ENCODE results near the gene PITX1. TPM values are rescaled to one million over a fixed set of nuclear protein-coding genes. Genes with fewer than 3 reads are reported as not detected.
"Not testable (repeated sequence)": the region's sequence is repeated elsewhere in the genome, so short reads cannot be mapped to it uniquely, and the experiment has no call there.

Gene PITX1
- total RNA-seq, 2 experiments from 2014 or later = 0.18 TPM

- no peaks in the 10 kb centered on the region for H3K4me1 Mint-ChIP-seq
- H3K27ac Mint-ChIP-seq = no peak overlapping the region
- intact Hi-C loops (cut with DNase I, micrococcal nuclease) = no loop called here
- H3K36me3 Mint-ChIP-seq (ENCODE audit: low read depth) = no peaks in the 10 kb centered on the region
- no peak for ATAC-seq
- H3K4me3 Mint-ChIP-seq = no peak overlapping the region
- no peaks in the 10 kb centered on the region for H3K27me3 Mint-ChIP-seq
- no peaks in the 10 kb centered on the region for H3K9me3 Mint-ChIP-seq (ENCODE audit: low read depth)
- no peak for DNase-seq
- CTCF ChIA-PET = no interaction called here
- POLR2A ChIA-PET = no interaction called here
Observed at GRCh38 chr5:135012033-135012588, 21.9 kb downstream of the PITX1 start.

GRCh38 chr5:135011355-135012032 is 22.5 kb downstream of the PITX1 start:
- no peak overlapping the region for H3K4me3 Mint-ChIP-seq
- intact Hi-C loops (cut with DNase I, micrococcal nuclease) = no loop called here
- ATAC-seq = no peak
- no peaks in the 10 kb centered on the region for H3K4me1 Mint-ChIP-seq
- POLR2A ChIA-PET = no interaction called here
- H3K9me3 Mint-ChIP-seq (ENCODE audit: low read depth) = no peaks in the 10 kb centered on the region
- H3K36me3 Mint-ChIP-seq (ENCODE audit: low read depth) = no peaks in the 10 kb centered on the region
- CTCF ChIA-PET = interaction anchor here (0.6 kb wide), 1 partner anchor 90 kb away, joined by 4 read pairs; no protein-coding TSS in a partner anchor
- no peak for DNase-seq
- H3K27ac Mint-ChIP-seq = no peak overlapping the region
- no peaks in the 10 kb centered on the region for H3K27me3 Mint-ChIP-seq

GRCh38 chr5:135010502-135011354 is 23.3 kb downstream of the PITX1 start:
- CTCF ChIA-PET = interaction anchor here (0.6 kb wide), 1 partner anchor 89 kb away, joined by 4 read pairs; no protein-coding TSS in a partner anchor
- no peak overlapping the region for H3K4me3 Mint-ChIP-seq
- intact Hi-C loops (cut with DNase I, micrococcal nuclease) = no loop called here

GRCh38 chr5:135009736-135010501 is 24.1 kb downstream of the PITX1 start:
- POLR2A ChIA-PET = no interaction called here
- DNase-seq = no peak
- no peak overlapping the region for H3K27ac Mint-ChIP-seq
- no peak overlapping the region for H3K4me3 Mint-ChIP-seq
- no peak for ATAC-seq
- CTCF ChIA-PET = no interaction called here
- no peaks in the 10 kb centered on the region for H3K9me3 Mint-ChIP-seq (ENCODE audit: low read depth)
- no peaks in the 10 kb centered on the region for H3K4me1 Mint-ChIP-seq
- intact Hi-C loops (cut with DNase I, micrococcal nuclease) = no loop called here
- no peaks in the 10 kb centered on the region for H3K27me3 Mint-ChIP-seq
- H3K36me3 Mint-ChIP-seq (ENCODE audit: low read depth) = no peaks in the 10 kb centered on the region

More at GRCh38 chr5:135010502-135011354, 23.3 kb downstream of the PITX1 start:
- POLR2A ChIA-PET = no interaction called here
- H3K36me3 Mint-ChIP-seq (ENCODE audit: low read depth) = no peaks in the 10 kb centered on the region
- no peaks in the 10 kb centered on the region for H3K27me3 Mint-ChIP-seq
- ATAC-seq (no peak), DNase-seq (no peak)
- H3K27ac Mint-ChIP-seq = no peak overlapping the region
- H3K9me3 Mint-ChIP-seq (ENCODE audit: low read depth) = no peaks in the 10 kb centered on the region
- no peaks in the 10 kb centered on the region for H3K4me1 Mint-ChIP-seq

- Mint-ChIP-seq H3K27ac (no peak overlapping the region), H3K4me3 (no peak overlapping the region), H3K9me3 (ENCODE audit: low read depth) (no peaks in the 10 kb centered on the region), H3K27me3 (no peaks in the 10 kb centered on the region), H3K36me3 (ENCODE audit: low read depth) (no peaks in the 10 kb centered on the region), H3K4me1 (no peaks in the 10 kb centered on the region)
- DNase-seq (no peak), ATAC-seq (no peak)
- intact Hi-C loops (cut with DNase I, micrococcal nuclease) = no loop called here
- ChIA-PET CTCF (no interaction called here), POLR2A (no interaction called here)
Observed at GRCh38 chr5:135008981-135009735, 24.9 kb downstream of the PITX1 start.

GRCh38 chr5:135008556-135008955 is 25.5 kb downstream of the PITX1 start:
- Mint-ChIP-seq H3K4me1 (no peaks in the 10 kb centered on the region), H3K9me3 (ENCODE audit: low read depth) (no peaks in the 10 kb centered on the region), H3K36me3 (ENCODE audit: low read depth) (no peaks in the 10 kb centered on the region), H3K4me3 (no peak overlapping the region), H3K27me3 (no peaks in the 10 kb centered on the region), H3K27ac (no peak overlapping the region)
- intact Hi-C loops (cut with DNase I, micrococcal nuclease) = no loop called here
- ChIA-PET POLR2A (no interaction called here), CTCF (no interaction called here)
- ATAC-seq (no peak), DNase-seq (no peak)

DNA sequence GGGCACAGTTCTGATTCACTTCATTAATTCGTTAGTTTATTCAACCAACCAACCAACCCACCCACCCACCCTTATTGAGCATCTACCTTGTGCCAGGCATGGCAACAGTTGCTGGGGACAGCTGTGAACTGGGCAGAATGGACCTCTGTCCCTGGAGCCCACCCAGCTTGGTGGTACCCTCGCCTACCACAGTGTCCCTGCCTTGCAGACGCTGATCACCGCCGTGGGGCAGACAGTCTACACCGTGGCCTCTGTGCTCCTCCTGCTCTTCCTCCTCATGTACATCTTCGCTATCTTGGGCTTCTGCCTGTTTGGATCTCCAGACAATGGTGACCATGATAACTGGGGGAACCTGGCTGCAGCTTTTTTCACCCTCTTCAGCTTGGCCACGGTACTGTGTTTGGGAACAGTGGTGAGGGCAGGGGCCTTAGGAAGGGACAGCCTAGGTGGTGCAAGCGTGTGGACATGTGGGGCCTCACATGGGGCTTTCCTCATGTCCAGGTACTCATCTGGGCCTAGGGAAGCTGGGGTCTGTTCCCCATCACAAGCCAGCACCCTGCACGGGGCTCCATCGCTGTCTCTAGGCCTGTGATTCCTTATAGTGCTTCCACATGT is 26.2 kb downstream of the PITX1 start:
- CTCF ChIA-PET = no interaction called here
- POLR2A ChIA-PET = no interaction called here
- Mint-ChIP-seq H3K36me3 (ENCODE audit: low read depth) (no peaks in the 10 kb centered on the region), H3K4me3 (no peak overlapping the region), H3K27ac (no peak overlapping the region), H3K9me3 (ENCODE audit: low read depth) (no peaks in the 10 kb centered on the region), H3K27me3 (no peaks in the 10 kb centered on the region), H3K4me1 (no peaks in the 10 kb centered on the region)
- no peak for DNase-seq
- intact Hi-C loops (cut with DNase I, micrococcal nuclease) = no loop called here
- no peak for ATAC-seq

DNA sequence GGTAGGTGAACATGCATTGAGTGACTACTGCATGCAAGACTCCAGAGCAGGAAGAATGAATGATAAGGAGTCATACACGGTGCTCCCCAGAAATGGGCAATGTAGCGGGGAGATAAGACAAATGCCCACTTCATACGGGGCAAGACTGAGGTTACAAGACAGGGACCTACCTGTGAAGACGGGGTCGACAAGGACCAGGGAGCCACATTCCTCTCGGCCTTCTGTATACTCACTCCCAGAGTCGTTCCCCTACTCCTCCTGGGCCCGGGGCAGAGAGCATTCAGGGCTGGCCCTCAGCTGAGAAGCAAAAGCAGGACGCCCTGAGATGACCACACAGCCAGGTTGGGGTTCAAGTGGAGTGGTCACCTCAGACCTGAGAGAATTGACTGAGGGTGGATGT is 26.7 kb downstream of the PITX1 start:
- intact Hi-C loops (cut with DNase I, micrococcal nuclease) = no loop called here
- Mint-ChIP-seq H3K9me3 (ENCODE audit: low read depth) (no peaks in the 10 kb centered on the region), H3K4me3 (no peak overlapping the region), H3K27ac (no peak overlapping the region), H3K4me1 (no peaks in the 10 kb centered on the region), H3K36me3 (ENCODE audit: low read depth) (peaks cover 3% of the 10 kb centered on the region), H3K27me3 (no peaks in the 10 kb centered on the region)
- CTCF ChIA-PET = no interaction called here
- DNase-seq (no peak), ATAC-seq (no peak)
- POLR2A ChIA-PET = no interaction called here

GRCh38 chr5:135005076-135005475 is 29.0 kb downstream of the PITX1 start:
- no peaks in the 10 kb centered on the region for H3K9me3 Mint-ChIP-seq (ENCODE audit: low read depth)
- H3K36me3 Mint-ChIP-seq (ENCODE audit: low read depth) = peaks cover 4% of the 10 kb centered on the region
- H3K27ac Mint-ChIP-seq = no peak overlapping the region
- DNase-seq (no peak), ATAC-seq (no peak)
- CTCF ChIA-PET = interaction anchor here (0.6 kb wide), 1 partner anchor 225 kb away, joined by 3 read pairs; no protein-coding TSS in a partner anchor
- peaks cover 2% of the 10 kb centered on the region for H3K27me3 Mint-ChIP-seq
- no peaks in the 10 kb centered on the region for H3K4me1 Mint-ChIP-seq
- POLR2A ChIA-PET = no interaction called here
- intact Hi-C loops (cut with DNase I, micrococcal nuclease) = no loop called here
- H3K4me3 Mint-ChIP-seq = no peak overlapping the region

DNA sequence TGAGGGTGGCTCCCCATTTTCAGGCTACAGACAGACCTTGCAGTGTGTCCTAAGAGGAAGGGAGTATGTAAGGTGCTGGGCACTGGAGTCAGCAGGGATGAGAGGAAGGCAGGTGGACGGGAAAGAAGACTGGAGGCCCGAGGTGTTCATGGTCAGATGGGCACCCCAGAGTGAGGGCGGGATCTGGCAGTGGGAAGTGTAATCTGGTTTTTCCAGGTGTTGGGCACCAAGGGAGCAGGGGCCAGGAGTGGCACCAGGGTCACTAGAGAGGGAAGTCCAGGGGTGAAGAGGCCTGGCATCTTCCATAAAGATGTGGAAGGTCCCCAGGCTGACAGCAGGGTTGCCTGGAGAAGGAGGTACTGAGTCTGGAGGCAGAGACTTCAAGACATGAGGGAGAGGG is 29.7 kb downstream of the PITX1 start:
- peaks cover 6% of the 10 kb centered on the region for H3K36me3 Mint-ChIP-seq (ENCODE audit: low read depth)
- no peak for ATAC-seq
- ChIA-PET POLR2A (no interaction called here), CTCF (no interaction called here)
- intact Hi-C loops (cut with DNase I, micrococcal nuclease) = no loop called here
- DNase-seq = no peak
- H3K27me3 Mint-ChIP-seq = peaks cover 2% of the 10 kb centered on the region
- no peaks in the 10 kb centered on the region for H3K9me3 Mint-ChIP-seq (ENCODE audit: low read depth)
- H3K27ac Mint-ChIP-seq = no peak overlapping the region
- no peaks in the 10 kb centered on the region for H3K4me1 Mint-ChIP-seq
- H3K4me3 Mint-ChIP-seq = no peak overlapping the region

- ATAC-seq; H3K4me1 Mint-ChIP-seq; DNase-seq; H3K27ac Mint-ChIP-seq; H3K9me3 Mint-ChIP-seq (ENCODE audit: low read depth); H3K27me3 Mint-ChIP-seq; intact Hi-C loops (cut with DNase I, micrococcal nuclease); CTCF ChIA-PET; H3K4me3 Mint-ChIP-seq; POLR2A ChIA-PET; H3K36me3 Mint-ChIP-seq (ENCODE audit: low read depth): not testable (repeated sequence)
Observed at GRCh38 chr5:134998068-134998467, 36.0 kb downstream of the PITX1 start.
